ENCODE measurements around the gene SLC27A1.
"Not testable (repeated sequence)": the region's sequence is repeated elsewhere in the genome, so short reads cannot be mapped to it uniquely, and the experiment has no call there.

Gene SLC27A1

DNA sequence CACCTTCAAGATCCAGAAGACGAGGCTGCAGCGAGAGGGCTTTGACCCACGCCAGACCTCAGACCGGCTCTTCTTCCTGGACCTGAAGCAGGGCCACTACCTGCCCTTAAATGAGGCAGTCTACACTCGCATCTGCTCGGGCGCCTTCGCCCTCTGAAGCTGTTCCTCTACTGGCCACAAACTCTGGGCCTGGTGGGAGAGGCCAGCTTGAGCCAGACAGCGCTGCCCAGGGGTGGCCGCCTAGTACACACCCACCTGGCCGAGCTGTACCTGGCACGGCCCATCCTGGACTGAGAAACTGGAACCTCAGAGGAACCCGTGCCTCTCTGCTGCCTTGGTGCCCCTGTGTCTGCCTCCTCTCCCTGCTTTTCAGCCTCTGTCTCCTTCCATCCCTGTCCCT is 34.1 kb downstream of the SLC27A1 start:
- TF ChIP-seq ZNF544 (tag by site-specific recombination; IDR thresholded peaks at IDR 0.05), result no peak
- TF ChIP-seq ZNF585B (tag by site-specific recombination; IDR thresholded peaks at IDR 0.05), result no peak
- TF ChIP-seq ZBTB1 (tag by site-specific recombination; IDR thresholded peaks at IDR 0.05), result no peak
- TF ChIP-seq ZBTB44 (tag by site-specific recombination; IDR thresholded peaks at IDR 0.05), result no peak
- no peak for TF ChIP-seq ZNF776 (tag by site-specific recombination; IDR thresholded peaks at IDR 0.05; ENCODE audit: borderline replicate concordance)
- no peak for TF ChIP-seq RBAK (tag by site-specific recombination; IDR thresholded peaks at IDR 0.05)
- no peak for TF ChIP-seq KLF9 (tag by site-specific recombination; IDR thresholded peaks at IDR 0.05; ENCODE audit: low read depth)
- no peak for TF ChIP-seq ZNF184 (tag by site-specific recombination; IDR thresholded peaks at IDR 0.05)
- TF ChIP-seq AEBP2 (tag by site-specific recombination; IDR thresholded peaks at IDR 0.05; ENCODE audit: borderline replicate concordance), result no peak
- no peak for TF ChIP-seq ZNF677 (tag by site-specific recombination; IDR thresholded peaks at IDR 0.05)
- TF ChIP-seq ZNF155 (tag by site-specific recombination; IDR thresholded peaks at IDR 0.05), result no peak
- TF ChIP-seq SP7 (tag by site-specific recombination; IDR thresholded peaks at IDR 0.05), result no peak
- no peak for TF ChIP-seq ZNF549 (tag by site-specific recombination; IDR thresholded peaks at IDR 0.05)
- no peak for TF ChIP-seq ZBTB48 (tag by site-specific recombination; IDR thresholded peaks at IDR 0.05)
- no peaks in the 10 kb centered on the region for H3K9me3 ChIP-seq (ENCODE audit: control insufficient read depth, insufficient read depth, low read depth, low read length)
- POLR2A ChIA-PET, result no interaction called here
- H3K36me3 ChIP-seq (ENCODE audit: control insufficient read depth in 2 of 2, insufficient read depth in 1 of 2, low read length in 2 of 2), result peaks cover 0 to 7% of the 10 kb centered on the region in 2 experiments; a peak in 2 of 3 replicates
- no peak overlapping the region for H3K27ac ChIP-seq (ENCODE audit: extremely low read depth, low read depth, low read length)
- H3K4me3 ChIP-seq (ENCODE audit: low read depth, low read length), result no peak overlapping the region
- H3K4me1 ChIP-seq (ENCODE audit: control insufficient read depth, insufficient read depth, low read length), result no peaks in the 10 kb centered on the region
- CTCF ChIA-PET, result interaction anchor here (0.5 to 1.7 kb wide), 2 partner anchors 8 to 173 kb away, joined by 3 to 10 read pairs; no protein-coding TSS in a partner anchor

DNA sequence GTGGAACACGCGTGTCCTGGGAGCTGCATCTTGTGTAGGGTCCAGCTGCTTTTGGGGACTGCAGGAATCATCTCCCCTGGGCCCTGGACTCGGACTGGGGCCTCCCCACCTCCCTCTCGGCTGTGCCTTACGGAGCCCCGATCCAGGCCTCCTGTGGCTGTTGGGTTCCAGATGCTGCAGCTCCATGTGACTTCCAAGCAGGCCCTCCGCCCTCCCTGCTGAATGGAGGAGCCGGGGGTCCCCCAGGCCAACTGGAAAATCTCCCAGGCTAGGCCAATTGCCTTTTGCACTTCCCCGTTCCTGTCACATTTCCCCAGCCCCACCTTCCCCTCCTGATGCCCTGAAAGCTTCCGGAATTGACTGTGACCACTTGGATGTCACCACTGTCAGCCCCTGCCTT is 34.9 kb downstream of the SLC27A1 start:
- CTCF ChIA-PET, result interaction anchor here (1.7 kb wide), 1 partner anchor 9 kb away, joined by 10 read pairs; no protein-coding TSS in a partner anchor

DNA sequence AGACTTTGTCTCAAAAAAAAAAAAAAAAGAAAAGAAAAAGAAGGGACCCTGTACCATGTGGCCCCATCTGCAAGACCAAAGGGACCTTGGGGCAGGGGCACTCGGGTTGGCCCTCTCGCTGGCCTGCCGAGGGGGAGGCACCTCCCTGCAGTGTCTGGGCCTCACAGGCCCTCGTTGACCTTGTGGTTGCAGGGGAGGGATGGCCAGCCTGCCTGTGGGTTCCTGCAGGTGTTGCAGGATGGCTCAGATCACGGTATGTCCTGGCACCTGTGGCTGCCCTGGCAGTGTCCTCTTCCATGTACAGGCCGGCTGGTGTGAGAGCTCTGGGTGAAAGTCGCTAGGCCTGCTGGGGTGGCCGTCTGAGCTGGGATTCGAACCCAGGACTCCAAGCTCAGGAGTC is 36.4 kb downstream of the SLC27A1 start:
- CTCF ChIA-PET, result interaction anchor here (3.3 kb wide), 1 partner anchor 10 kb away, joined by 21 read pairs; no protein-coding TSS in a partner anchor
- TF ChIP-seq ZFP69B (tag by site-specific recombination; IDR thresholded peaks at IDR 0.05), result no peak
- peak; percentile 31; the same call in 1 of the 2 replicates for TF ChIP-seq SCRT2 (tag by site-specific recombination; IDR thresholded peaks at IDR 0.05)
- no peak for TF ChIP-seq ZNF660 (tag by site-specific recombination; IDR thresholded peaks at IDR 0.05)
- no peak for TF ChIP-seq ZNF843 (tag by site-specific recombination; IDR thresholded peaks at IDR 0.05)
- Histone ChIP-seq H3K27ac (ENCODE audit: extremely low read depth, low read depth, low read length) (no peak overlapping the region), H3K4me1 (ENCODE audit: control insufficient read depth, insufficient read depth, low read length) (no peaks in the 10 kb centered on the region), H3K36me3 (ENCODE audit: control insufficient read depth in 2 of 2, insufficient read depth in 1 of 2, low read length in 2 of 2) (no peaks in the 10 kb centered on the region; a peak in 1 of 3 replicates), H3K9me3 (ENCODE audit: control insufficient read depth, insufficient read depth, low read depth, low read length) (no peaks in the 10 kb centered on the region), H3K4me3 (ENCODE audit: low read depth, low read length) (no peak overlapping the region)
- POLR2A ChIA-PET, result interaction anchor here (0.6 kb wide), 1 partner anchor 169 kb away, joined by 4 read pairs; no protein-coding TSS in a partner anchor

More for the DNA sequence above, 34.9 kb downstream of the SLC27A1 start:
- no peak for TF ChIP-seq HOXC10 (CRISPR knock-in tag; IDR thresholded peaks at IDR 0.05)
- Histone ChIP-seq H3K36me3 (ENCODE audit: control insufficient read depth in 2 of 2, insufficient read depth in 1 of 2, low read length in 2 of 2) (peaks cover 0 to 7% of the 10 kb centered on the region in 2 experiments; a peak in 2 of 3 replicates), H3K4me1 (ENCODE audit: control insufficient read depth, insufficient read depth, low read length) (no peaks in the 10 kb centered on the region), H3K27ac (ENCODE audit: extremely low read depth, low read depth, low read length) (no peak overlapping the region), H3K4me3 (ENCODE audit: low read depth, low read length) (no peak overlapping the region), H3K9me3 (ENCODE audit: control insufficient read depth, insufficient read depth, low read depth, low read length) (no peaks in the 10 kb centered on the region)
- POLR2A ChIA-PET, result no interaction called here

DNA sequence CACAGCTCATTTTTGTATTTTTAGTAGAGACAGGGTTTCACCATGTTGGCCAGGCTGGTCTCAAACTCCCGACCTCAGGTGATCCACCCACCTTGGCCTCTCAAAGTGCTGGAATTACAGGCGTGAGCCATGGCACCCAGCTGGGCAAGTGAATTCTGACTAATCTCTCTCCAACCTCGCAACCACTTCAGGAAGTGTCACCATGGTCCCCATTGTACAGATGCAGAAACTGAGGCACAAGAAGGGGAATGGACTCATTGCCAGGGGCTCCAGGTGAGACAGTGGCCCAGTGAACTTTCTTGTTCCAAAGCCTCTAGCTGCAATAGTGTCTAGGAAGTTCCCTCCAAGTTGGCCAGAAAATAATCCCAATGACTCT is 38.2 kb downstream of the SLC27A1 start:
- H3K36me3 ChIP-seq (ENCODE audit: control insufficient read depth in 2 of 2, insufficient read depth in 1 of 2, low read length in 2 of 2); H3K4me3 ChIP-seq (ENCODE audit: low read depth, low read length); H3K4me1 ChIP-seq (ENCODE audit: control insufficient read depth, insufficient read depth, low read length); POLR2A ChIA-PET; H3K9me3 ChIP-seq (ENCODE audit: control insufficient read depth, insufficient read depth, low read depth, low read length); H3K27ac ChIP-seq (ENCODE audit: extremely low read depth, low read depth, low read length): not testable (repeated sequence)
- CTCF ChIA-PET, result interaction anchor here (1.8 to 3.3 kb wide), 2 partner anchors 10 to 12 kb away, joined by 6 to 21 read pairs; no protein-coding TSS in a partner anchor
